KMS-11 (cell line): ENCODE results near the gene FBXO11.

Experiments used
- H2AFZ ChIP-seq: fragments of 200-600 bp; sonication (generic); 2 replicates; pipeline ENCODE4 v1.6.1; 2016; ENCODE audit warnings: antibody characterized with exemption, mixed run types, low read depth
- H3K27ac ChIP-seq: fragments of 200-600 bp; sonication (generic); 2 replicates; pipeline ENCODE4 v1.6.1; 2016; ENCODE audit warnings: mild to moderate bottlenecking, mixed run types
- H3K27me3 ChIP-seq: fragments of 200-600 bp; sonication (generic); 2 replicates; pipeline ENCODE4 v1.6.1; 2017; ENCODE audit warnings: mild to moderate bottlenecking, low read depth, mixed run types, moderate library complexity; ENCODE audit not compliant: insufficient read depth
- H3K36me3 ChIP-seq: fragments of 200-600 bp; sonication (generic); 2 replicates; pipeline ENCODE4 v1.6.1; 2017; ENCODE audit warnings: mild to moderate bottlenecking, mixed run types; ENCODE audit not compliant: insufficient read depth
- H3K4me1 ChIP-seq: fragments of 200-600 bp; sonication (generic); 2 replicates; pipeline ENCODE4 v1.6.1; 2016; ENCODE audit warnings: mild to moderate bottlenecking, low read depth, mixed run types; ENCODE audit not compliant: poor library complexity, severe bottlenecking
- H3K4me2 ChIP-seq: fragments of 200-600 bp; sonication (generic); 2 replicates; pipeline ENCODE4 v1.7.0; 2016; ENCODE audit warnings: mild to moderate bottlenecking, mixed run types
- H3K4me3 ChIP-seq: fragments of 200-600 bp; sonication (generic); IDR thresholded peaks from 2 replicates; pipeline ENCODE4 v1.6.1; 2017; ENCODE audit warnings: low read depth, low read length, mixed read lengths; ENCODE audit not compliant: insufficient read depth
- H3K79me2 ChIP-seq: fragments of 200-600 bp; sonication (generic); 2 replicates; pipeline ENCODE4 v1.6.1; 2016; ENCODE audit warnings: low read depth, mixed run types; ENCODE audit not compliant: insufficient read depth
- H3K9ac ChIP-seq: fragments of 200-600 bp; sonication (generic); 2 replicates; pipeline ENCODE4 v1.6.1; 2016; ENCODE audit warnings: mild to moderate bottlenecking, mixed run types
- H4K20me1 ChIP-seq: fragments of 200-600 bp; sonication (generic); 2 replicates; pipeline ENCODE4 v1.6.1; 2016; ENCODE audit warnings: mild to moderate bottlenecking, mixed run types; ENCODE audit not compliant: insufficient read depth
- CTCF ChIP-seq: fragments of 200-600 bp; sonication (generic); conservative IDR thresholded peaks from 2 replicates; pipeline ENCODE4 v1.6.1; 2017; ENCODE audit warnings: low read depth, mild to moderate bottlenecking, antibody characterized with exemption, low read length, moderate library complexity, mixed read lengths

FBXO11 gene

GRCh38 chr2:47801118-47801517 is 105.2 kb downstream of the FBXO11 start:
- no peak for TF ChIP-seq CTCF
- H3K9ac ChIP-seq: no peak overlapping the region
- no peak overlapping the region for H3K27ac ChIP-seq
- peaks cover 25% of the 10 kb centered on the region; the same call in 1 of the 2 replicates for H3K79me2 ChIP-seq
- no peak overlapping the region for H3K4me2 ChIP-seq
- H4K20me1 ChIP-seq: no peaks in the 10 kb centered on the region; the same call in 1 of the 2 replicates
- H3K4me3 ChIP-seq: no peak overlapping the region
- peaks cover 14% of the 10 kb centered on the region for H3K4me1 ChIP-seq
- H3K36me3 ChIP-seq: peaks cover 34% of the 10 kb centered on the region; the same call in 1 of the 2 replicates
- H2AFZ ChIP-seq: no peak overlapping the region
- H3K27me3 ChIP-seq: no peaks in the 10 kb centered on the region

- Histone ChIP-seq H3K36me3 (peaks cover 34% of the 10 kb centered on the region; the same call in 1 of the 2 replicates), H4K20me1 (no peaks in the 10 kb centered on the region; the same call in 1 of the 2 replicates), H2AFZ (no peak overlapping the region), H3K4me3 (no peak overlapping the region), H3K27ac (no peak overlapping the region), H3K4me2 (no peak overlapping the region), H3K4me1 (peaks cover 14% of the 10 kb centered on the region), H3K79me2 (peaks cover 45% of the 10 kb centered on the region), H3K9ac (no peak overlapping the region), H3K27me3 (no peaks in the 10 kb centered on the region)
- no peak for TF ChIP-seq CTCF
These were observed 107.2 kb downstream of the FBXO11 start for GRCh38 chr2:47799031-47799609.

- no peak for TF ChIP-seq CTCF
- Histone ChIP-seq H3K4me1 (peaks cover 14% of the 10 kb centered on the region), H3K4me3 (no peak overlapping the region), H3K4me2 (no peak overlapping the region), H3K79me2 (peaks cover 50% of the 10 kb centered on the region), H2AFZ (no peak overlapping the region), H3K9ac (no peak overlapping the region), H3K27me3 (no peaks in the 10 kb centered on the region), H4K20me1 (no peaks in the 10 kb centered on the region; the same call in 1 of the 2 replicates), H3K36me3 (peaks cover 32% of the 10 kb centered on the region; the same call in 1 of the 2 replicates), H3K27ac (no peak overlapping the region)
These were observed 107.7 kb downstream of the FBXO11 start for GRCh38 chr2:47798631-47799030.

GRCh38 chr2:47796090-47796697 is 110.1 kb downstream of the FBXO11 start:
- H3K27ac ChIP-seq: no peak overlapping the region
- peaks cover 19% of the 10 kb centered on the region; the same call in 1 of the 2 replicates for H3K36me3 ChIP-seq
- H3K4me2 ChIP-seq: no peak overlapping the region
- no peaks in the 10 kb centered on the region for H3K27me3 ChIP-seq
- no peak for TF ChIP-seq CTCF
- H3K4me3 ChIP-seq: no peak overlapping the region
- H3K9ac ChIP-seq: no peak overlapping the region
- H4K20me1 ChIP-seq: peaks cover 1% of the 10 kb centered on the region
- H2AFZ ChIP-seq: no peak overlapping the region
- H3K79me2 ChIP-seq: peaks cover 69% of the 10 kb centered on the region
- peaks cover 14% of the 10 kb centered on the region for H3K4me1 ChIP-seq
